ENCODE data around the gene ICAM5. TPM values are rescaled to one million over a fixed set of nuclear protein-coding genes. Genes with fewer than 3 reads are reported as not detected.

ICAM5 gene
- total and polyA plus RNA-seq, 2 donors (not counting 1 experiment from before 2014, with no cell fraction given), result 0.47 to 2.5 TPM

DNA sequence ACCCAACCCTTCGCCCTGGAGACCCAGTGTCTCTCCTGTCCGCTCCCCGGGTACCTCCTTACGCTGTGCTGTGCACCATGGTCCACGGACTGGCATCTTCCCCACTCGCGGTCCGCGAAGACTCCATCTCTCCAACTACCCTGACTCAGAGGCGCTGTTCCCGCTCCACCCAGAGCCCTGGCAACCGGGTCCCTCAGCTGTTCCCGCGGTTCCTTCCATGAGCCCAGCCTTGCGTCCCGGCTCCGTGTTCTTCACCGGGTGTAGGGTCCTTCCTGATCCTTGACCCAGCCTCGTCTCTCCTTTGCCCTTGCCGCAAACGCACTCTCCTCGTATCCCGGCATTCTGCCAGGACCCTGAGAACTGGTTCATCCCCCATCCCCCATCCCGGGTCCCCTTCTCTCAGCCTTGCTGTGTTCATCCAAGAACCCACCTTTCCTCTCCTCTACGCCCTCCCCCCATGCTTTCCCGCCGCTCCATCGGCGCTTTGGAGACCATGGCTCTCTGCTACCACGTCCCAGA is 664 bp downstream of the ICAM5 start:
- Histone ChIP-seq H3K79me2 (ENCODE audit: control insufficient read depth, insufficient read depth, low read length) (no peaks in the 10 kb centered on the region), H3K27ac (ENCODE audit: insufficient read depth, low read length) (no peak overlapping the region), H3K27me3 (ENCODE audit: control insufficient read depth, insufficient read depth, low read length) (peaks cover 47% of the 10 kb centered on the region), H3K9ac (ENCODE audit: insufficient read depth, low read length) (no peak overlapping the region), H4K20me1 (ENCODE audit: control insufficient read depth, extremely low read depth, insufficient read depth, low read length) (no peaks in the 10 kb centered on the region), H3K4me2 (ENCODE audit: extremely low read depth, insufficient read depth, low read length) (peak overlapping the region; percentile 93), H3K4me1 (ENCODE audit: control insufficient read depth, extremely low read depth, insufficient read depth, low read length) (peaks cover 10% of the 10 kb centered on the region), H3K9me3 (ENCODE audit: control insufficient read depth, insufficient read depth, low read depth, low read length) (no peaks in the 10 kb centered on the region), H2AFZ (ENCODE audit: low read length) (peak overlapping the region; percentile 17), H3K4me3 (replicated peaks in 1 of 4; ENCODE audit: control extremely low read depth in 1 of 4, insufficient read depth in 1 of 4, low read depth in 3 of 4, low read length in 4 of 4) (peak overlapping the region; percentile 47 to 60 (median 56)), H3K36me3 (ENCODE audit: control insufficient read depth, insufficient read depth, low read length) (no peaks in the 10 kb centered on the region)
- DNase-seq (ENCODE audit: low read depth in 2 of 2), result no peak
- TF ChIP-seq EZH2 (IDR thresholded peaks at IDR 0.05; ENCODE audit: low read length, missing control alignments), result peak; percentile 80
- TF ChIP-seq, protein P1, sequence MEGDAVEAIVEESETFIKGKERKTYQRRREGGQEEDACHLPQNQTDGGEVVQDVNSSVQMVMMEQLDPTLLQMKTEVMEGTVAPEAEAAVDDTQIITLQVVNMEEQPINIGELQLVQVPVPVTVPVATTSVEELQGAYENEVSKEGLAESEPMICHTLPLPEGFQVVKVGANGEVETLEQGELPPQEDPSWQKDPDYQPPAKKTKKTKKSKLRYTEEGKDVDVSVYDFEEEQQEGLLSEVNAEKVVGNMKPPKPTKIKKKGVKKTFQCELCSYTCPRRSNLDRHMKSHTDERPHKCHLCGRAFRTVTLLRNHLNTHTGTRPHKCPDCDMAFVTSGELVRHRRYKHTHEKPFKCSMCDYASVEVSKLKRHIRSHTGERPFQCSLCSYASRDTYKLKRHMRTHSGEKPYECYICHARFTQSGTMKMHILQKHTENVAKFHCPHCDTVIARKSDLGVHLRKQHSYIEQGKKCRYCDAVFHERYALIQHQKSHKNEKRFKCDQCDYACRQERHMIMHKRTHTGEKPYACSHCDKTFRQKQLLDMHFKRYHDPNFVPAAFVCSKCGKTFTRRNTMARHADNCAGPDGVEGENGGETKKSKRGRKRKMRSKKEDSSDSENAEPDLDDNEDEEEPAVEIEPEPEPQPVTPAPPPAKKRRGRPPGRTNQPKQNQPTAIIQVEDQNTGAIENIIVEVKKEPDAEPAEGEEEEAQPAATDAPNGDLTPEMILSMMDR (conservative IDR thresholded peaks at IDR 0.05 in 1 of 2, IDR thresholded peaks at IDR 0.05 in 1 of 2; ENCODE audit: low read depth in 1 of 2, low read length in 2 of 2), result no peak

DNA sequence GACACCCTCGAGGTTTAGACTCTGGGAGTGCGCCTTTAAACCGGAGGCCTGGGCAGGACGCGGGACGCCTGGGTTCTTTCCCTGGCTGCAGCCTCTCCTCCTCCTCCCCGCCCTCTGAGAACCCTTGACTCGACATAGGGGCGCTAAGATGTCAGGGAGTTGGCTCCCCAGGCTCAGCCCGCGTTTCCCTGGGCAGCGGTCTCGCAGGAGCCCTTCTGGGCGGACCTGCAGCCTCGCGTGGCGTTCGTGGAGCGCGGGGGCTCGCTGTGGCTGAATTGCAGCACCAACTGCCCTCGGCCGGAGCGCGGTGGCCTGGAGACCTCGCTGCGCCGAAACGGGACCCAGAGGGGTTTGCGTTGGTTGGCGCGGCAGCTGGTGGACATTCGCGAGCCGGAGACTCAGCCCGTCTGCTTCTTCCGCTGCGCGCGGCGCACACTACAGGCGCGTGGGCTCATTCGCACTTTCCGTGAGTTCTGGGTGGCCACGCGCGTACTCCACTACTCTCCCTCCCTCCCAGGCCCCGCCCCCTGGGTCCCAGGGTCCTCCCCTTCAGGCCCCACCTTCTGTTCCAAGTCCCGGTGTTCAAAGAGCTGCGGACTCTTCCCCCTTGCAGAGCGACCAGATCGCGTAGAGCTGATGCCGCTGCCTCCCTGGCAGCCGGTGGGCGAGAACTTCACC is 1.3 kb downstream of the ICAM5 start:
- H3K9me3 ChIP-seq (ENCODE audit: control insufficient read depth, insufficient read depth, low read depth, low read length), result no peaks in the 10 kb centered on the region
- H2AFZ ChIP-seq (ENCODE audit: low read length), result peak overlapping the region; percentile 21
- peak overlapping the region; percentile 7 for H3K9ac ChIP-seq (ENCODE audit: insufficient read depth, low read length)
- no peaks in the 10 kb centered on the region for H4K20me1 ChIP-seq (ENCODE audit: control insufficient read depth, extremely low read depth, insufficient read depth, low read length)
- no peak for TF ChIP-seq EZH2 (IDR thresholded peaks at IDR 0.05; ENCODE audit: low read length, missing control alignments)
- TF ChIP-seq, protein P1 (conservative IDR thresholded peaks at IDR 0.05 in 1 of 2, IDR thresholded peaks at IDR 0.05 in 1 of 2; ENCODE audit: low read depth in 1 of 2, low read length in 2 of 2), result no peak
- peaks cover 53% of the 10 kb centered on the region for H3K27me3 ChIP-seq (ENCODE audit: control insufficient read depth, insufficient read depth, low read length)
- H3K4me1 ChIP-seq (ENCODE audit: control insufficient read depth, extremely low read depth, insufficient read depth, low read length), result peaks cover 13% of the 10 kb centered on the region
- peak overlapping the region; percentile 93 for H3K4me2 ChIP-seq (ENCODE audit: extremely low read depth, insufficient read depth, low read length)
- DNase-seq (ENCODE audit: low read depth in 2 of 2), result peak in 1 of 2 donors; percentile 40
- H3K79me2 ChIP-seq (ENCODE audit: control insufficient read depth, insufficient read depth, low read length), result no peaks in the 10 kb centered on the region
- H3K27ac ChIP-seq (ENCODE audit: insufficient read depth, low read length), result no peak overlapping the region
- H3K36me3 ChIP-seq (ENCODE audit: control insufficient read depth, insufficient read depth, low read length), result no peaks in the 10 kb centered on the region
- H3K4me3 ChIP-seq (replicated peaks in 1 of 4; ENCODE audit: control extremely low read depth in 1 of 4, insufficient read depth in 1 of 4, low read depth in 3 of 4, low read length in 4 of 4), result peak overlapping the region; percentile 47 to 60 (median 56)

DNA sequence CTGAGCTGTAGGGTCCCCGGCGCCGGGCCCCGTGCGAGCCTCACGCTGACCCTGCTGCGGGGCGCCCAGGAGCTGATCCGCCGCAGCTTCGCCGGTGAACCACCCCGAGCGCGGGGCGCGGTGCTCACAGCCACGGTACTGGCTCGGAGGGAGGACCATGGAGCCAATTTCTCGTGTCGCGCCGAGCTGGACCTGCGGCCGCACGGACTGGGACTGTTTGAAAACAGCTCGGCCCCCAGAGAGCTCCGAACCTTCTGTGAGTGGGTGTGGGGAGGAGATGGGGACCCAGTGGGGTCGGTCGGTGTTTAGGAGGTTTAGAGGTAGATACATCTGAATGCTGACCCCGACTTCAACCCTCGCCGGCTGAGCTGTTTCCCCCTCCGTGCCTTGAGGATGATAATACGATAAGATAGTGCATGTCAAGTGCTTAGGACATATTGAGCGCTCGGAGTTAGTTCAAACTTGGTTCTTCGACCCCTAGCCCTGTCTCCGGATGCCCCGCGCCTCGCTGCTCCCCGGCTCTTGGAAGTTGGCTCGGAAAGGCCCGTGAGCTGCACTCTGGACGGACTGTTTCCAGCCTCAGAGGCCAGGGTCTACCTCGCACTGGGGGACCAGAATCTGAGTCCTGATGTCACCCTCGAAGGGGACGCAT is 1.9 kb downstream of the ICAM5 start:
- H3K9ac ChIP-seq (ENCODE audit: insufficient read depth, low read length), result no peak overlapping the region
- H3K36me3 ChIP-seq (ENCODE audit: control insufficient read depth, insufficient read depth, low read length), result no peaks in the 10 kb centered on the region
- H3K27me3 ChIP-seq (ENCODE audit: control insufficient read depth, insufficient read depth, low read length), result peaks cover 55% of the 10 kb centered on the region
- H2AFZ ChIP-seq (ENCODE audit: low read length), result peak overlapping the region; percentile 36
- H3K4me2 ChIP-seq (ENCODE audit: extremely low read depth, insufficient read depth, low read length), result peak overlapping the region; percentile 93
- peaks cover 13% of the 10 kb centered on the region for H3K4me1 ChIP-seq (ENCODE audit: control insufficient read depth, extremely low read depth, insufficient read depth, low read length)
- no peaks in the 10 kb centered on the region for H3K79me2 ChIP-seq (ENCODE audit: control insufficient read depth, insufficient read depth, low read length)
- TF ChIP-seq, protein P1 (conservative IDR thresholded peaks at IDR 0.05 in 1 of 2, IDR thresholded peaks at IDR 0.05 in 1 of 2; ENCODE audit: low read depth in 1 of 2, low read length in 2 of 2), result no peak
- peak; percentile 54 for TF ChIP-seq EZH2 (IDR thresholded peaks at IDR 0.05; ENCODE audit: low read length, missing control alignments)
- no peak overlapping the region for H3K27ac ChIP-seq (ENCODE audit: insufficient read depth, low read length)
- no peaks in the 10 kb centered on the region for H3K9me3 ChIP-seq (ENCODE audit: control insufficient read depth, insufficient read depth, low read depth, low read length)
- peak overlapping the region; percentile 47 to 60 (median 56) for H3K4me3 ChIP-seq (replicated peaks in 1 of 4; ENCODE audit: control extremely low read depth in 1 of 4, insufficient read depth in 1 of 4, low read depth in 3 of 4, low read length in 4 of 4)
- H4K20me1 ChIP-seq (ENCODE audit: control insufficient read depth, extremely low read depth, insufficient read depth, low read length), result no peaks in the 10 kb centered on the region
- DNase-seq (ENCODE audit: low read depth in 2 of 2), result no peak
